Cardiac ventricle fibroblast (primary cell): ENCODE measurements around the gene LRIF1. TPM values are rescaled to one million over a fixed set of nuclear protein-coding genes. Genes with fewer than 3 reads are reported as not detected.

Experiments
- total RNA-seq: library from RNA; depleted of rRNA; stranded (reverse); fragments of >200 nt; gene quantifications from 2 replicates; pipeline ENCODE4 v1.2.3, GENCODE V29; 2015

Gene LRIF1, protein sequence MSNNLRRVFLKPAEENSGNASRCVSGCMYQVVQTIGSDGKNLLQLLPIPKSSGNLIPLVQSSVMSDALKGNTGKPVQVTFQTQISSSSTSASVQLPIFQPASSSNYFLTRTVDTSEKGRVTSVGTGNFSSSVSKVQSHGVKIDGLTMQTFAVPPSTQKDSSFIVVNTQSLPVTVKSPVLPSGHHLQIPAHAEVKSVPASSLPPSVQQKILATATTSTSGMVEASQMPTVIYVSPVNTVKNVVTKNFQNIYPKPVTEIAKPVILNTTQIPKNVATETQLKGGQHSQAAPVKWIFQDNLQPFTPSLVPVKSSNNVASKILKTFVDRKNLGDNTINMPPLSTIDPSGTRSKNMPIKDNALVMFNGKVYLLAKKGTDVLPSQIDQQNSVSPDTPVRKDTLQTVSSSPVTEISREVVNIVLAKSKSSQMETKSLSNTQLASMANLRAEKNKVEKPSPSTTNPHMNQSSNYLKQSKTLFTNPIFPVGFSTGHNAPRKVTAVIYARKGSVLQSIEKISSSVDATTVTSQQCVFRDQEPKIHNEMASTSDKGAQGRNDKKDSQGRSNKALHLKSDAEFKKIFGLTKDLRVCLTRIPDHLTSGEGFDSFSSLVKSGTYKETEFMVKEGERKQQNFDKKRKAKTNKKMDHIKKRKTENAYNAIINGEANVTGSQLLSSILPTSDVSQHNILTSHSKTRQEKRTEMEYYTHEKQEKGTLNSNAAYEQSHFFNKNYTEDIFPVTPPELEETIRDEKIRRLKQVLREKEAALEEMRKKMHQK
- 7.2 and 7.4 TPM in 2 replicates for total RNA-seq

DNA sequence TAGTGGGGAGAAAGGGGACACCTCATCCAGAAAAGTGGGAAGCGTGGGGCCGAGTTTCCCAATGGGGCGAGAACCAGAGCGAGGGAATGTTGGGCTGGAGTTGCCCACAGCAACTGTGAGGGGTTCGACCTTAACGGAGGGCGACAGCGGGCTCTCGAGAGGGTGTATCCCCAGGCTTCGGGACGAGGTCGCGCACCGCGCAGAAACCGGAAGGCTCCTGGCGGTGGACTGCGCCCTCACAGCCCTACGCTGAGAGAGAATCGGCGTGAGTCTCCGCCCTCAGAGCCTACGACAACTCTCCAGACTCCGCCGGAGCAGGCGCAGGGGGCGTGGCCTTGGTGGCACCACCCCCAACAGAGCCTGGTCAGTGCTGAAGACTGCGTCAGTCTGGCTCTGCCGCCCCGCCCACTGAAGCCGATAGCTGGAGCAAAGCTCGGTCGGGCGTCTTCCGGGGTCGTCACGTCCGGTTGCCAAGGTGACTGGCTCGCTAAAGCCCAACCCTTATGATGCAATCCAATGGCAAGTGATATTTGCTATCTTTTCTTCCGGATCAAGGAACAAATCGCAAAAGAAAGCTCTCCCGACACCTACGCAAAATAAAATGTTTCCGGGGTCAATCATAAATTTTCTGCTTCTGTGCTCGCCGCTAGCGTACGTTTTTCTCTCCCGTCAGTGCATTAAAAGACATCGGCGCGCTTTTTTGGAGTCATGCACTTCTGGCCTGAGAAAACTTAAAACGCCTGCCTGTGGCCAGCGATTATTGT, at the start of gene LRIF1:
Gene LRIF1 (minus strand): TSS at position 232 of the 764 bp plus-strand sequence. CDS start 234 bp downstream, outside the sequence.

Other genes with a start within 250 kb of the LRIF1 start
- gene CD53, start 90.8 kb downstream of the LRIF1 start, total RNA-seq = not detected in 2 replicates
- 30.4 and 34.8 TPM in 2 replicates for gene DRAM2, start 176.2 kb upstream of the LRIF1 start, total RNA-seq
- gene CEPT1, start 176.3 kb upstream of the LRIF1 start, total RNA-seq = 23.7 and 28.6 TPM in 2 replicates
- 5.0 and 6.5 TPM in 2 replicates for gene DENND2D, start 236.7 kb upstream of the LRIF1 start, total RNA-seq